Measurements from ENCODE around the gene C10orf105.
A peak's percentile ranks its signal among the peaks of the same experiment; 100 is the strongest.

C10orf105 gene

GRCh38 chr10:71756311-71757191, 37.0 kb upstream of the C10orf105 start:
- Histone ChIP-seq H3K36me3 (ENCODE audit: insufficient read depth, low read length) (peaks cover 74% of the 10 kb centered on the region), H3K9me3 (ENCODE audit: low read length) (no peaks in the 10 kb centered on the region), H3K27me3 (ENCODE audit: control insufficient read depth in 1 of 2, insufficient read depth in 2 of 2, low read length in 2 of 2) (no peaks in the 10 kb centered on the region), H3K27ac (ENCODE audit: low read depth, low read length) (no peak overlapping the region), H3K4me1 (ENCODE audit: insufficient read depth, low read length) (peaks cover 14% of the 10 kb centered on the region), H3K4me3 (ENCODE audit: low read depth in 1 of 2, low read length in 2 of 2) (no peak overlapping the region), H3K9ac (ENCODE audit: low read length) (no peak overlapping the region)

DNA sequence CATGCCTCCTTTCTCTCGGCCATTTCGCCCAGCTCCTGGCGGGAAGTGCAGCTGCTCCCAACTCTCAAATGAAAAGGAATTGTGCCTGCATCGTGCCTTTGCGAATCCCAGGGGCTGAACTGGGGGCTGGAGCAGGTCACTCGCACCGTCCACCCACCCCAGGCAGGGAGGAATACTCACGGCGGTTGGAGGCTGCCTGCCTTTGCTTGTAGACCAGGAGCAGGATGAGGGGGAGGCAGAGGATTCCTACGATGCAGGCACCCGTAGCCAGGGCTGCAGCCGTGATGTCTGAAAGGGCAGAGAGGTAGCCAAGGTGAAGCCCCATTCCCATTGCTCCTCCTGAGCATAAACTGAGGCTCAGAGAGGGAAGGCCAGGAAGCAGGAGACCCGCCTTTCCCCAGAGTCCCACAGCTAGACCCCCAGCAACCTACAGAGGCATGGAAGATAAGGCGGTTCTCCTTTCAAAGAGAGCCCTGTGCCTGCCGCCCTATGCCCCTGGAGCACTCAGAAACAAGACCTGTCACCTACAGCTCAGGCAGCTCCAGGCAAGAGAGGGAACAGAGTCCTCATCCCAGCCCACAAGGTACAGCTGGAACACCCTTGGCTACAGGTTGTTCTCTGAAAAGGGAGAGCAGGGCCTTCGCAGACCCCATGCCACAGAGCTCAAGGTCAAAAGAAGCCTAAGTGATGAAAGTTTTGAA, 35.8 kb upstream of the C10orf105 start:
- peaks cover 74% of the 10 kb centered on the region for H3K36me3 ChIP-seq (ENCODE audit: insufficient read depth, low read length)
- no peaks in the 10 kb centered on the region for H3K9me3 ChIP-seq (ENCODE audit: low read length)
- H3K9ac ChIP-seq (ENCODE audit: low read length): no peak overlapping the region
- H3K27ac ChIP-seq (ENCODE audit: low read depth, low read length): no peak overlapping the region
- no peaks in the 10 kb centered on the region for H3K27me3 ChIP-seq (ENCODE audit: control insufficient read depth in 1 of 2, insufficient read depth in 2 of 2, low read length in 2 of 2)
- H3K4me1 ChIP-seq (ENCODE audit: insufficient read depth, low read length): peaks cover 14% of the 10 kb centered on the region
- H3K4me3 ChIP-seq (ENCODE audit: low read depth in 1 of 2, low read length in 2 of 2): no peak overlapping the region

DNA sequence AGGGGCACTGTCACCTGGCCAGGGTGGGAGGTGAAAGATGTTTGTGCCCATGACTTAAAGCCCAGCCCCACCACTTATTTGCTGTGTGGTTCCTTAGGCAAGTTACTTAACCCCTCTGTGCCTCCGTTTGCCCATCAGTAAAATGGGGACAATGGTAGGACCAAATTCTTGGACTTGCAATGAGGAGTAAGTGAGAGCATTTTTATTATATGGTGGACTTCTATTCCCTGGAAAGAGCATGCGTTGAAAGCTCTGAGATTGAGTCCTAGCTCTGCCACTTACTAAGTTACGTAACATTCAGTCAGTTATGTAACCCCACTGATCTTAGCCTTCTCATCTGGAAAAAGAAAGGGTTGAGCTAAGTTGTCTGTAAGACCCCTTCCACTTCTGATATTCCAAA, 35.0 kb upstream of the C10orf105 start:
- Histone ChIP-seq H3K36me3 (ENCODE audit: insufficient read depth, low read length) (peaks cover 80% of the 10 kb centered on the region), H3K4me1 (ENCODE audit: insufficient read depth, low read length) (peaks cover 18% of the 10 kb centered on the region)

DNA sequence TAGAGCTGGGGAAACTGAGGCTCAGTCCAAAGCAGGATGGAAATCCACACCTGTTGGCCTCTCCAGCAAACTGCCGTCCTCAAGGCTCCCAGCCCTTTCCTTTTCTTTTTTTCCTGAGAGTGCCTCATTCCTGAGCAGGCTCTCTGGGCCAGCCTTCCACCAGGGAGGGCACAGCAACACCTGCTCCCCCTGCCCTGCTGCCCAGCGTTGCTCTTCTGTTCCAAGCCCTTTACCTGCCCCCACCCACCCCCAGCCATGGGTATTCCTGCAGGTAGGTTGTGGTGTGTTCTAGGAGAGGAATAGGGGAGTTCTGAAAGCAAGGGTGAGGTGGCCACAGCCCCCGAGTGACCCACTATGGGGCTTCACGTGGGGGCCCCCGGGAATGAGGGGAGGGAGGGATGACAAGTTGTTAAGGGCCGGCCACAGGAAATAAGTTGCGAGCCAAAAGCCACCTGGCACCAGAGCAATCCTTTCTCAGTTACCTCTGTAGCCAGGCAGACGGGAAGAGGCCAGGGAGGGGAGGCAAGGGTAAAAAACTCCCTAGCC, 34.5 kb upstream of the C10orf105 start:
- no peak overlapping the region for H3K4me3 ChIP-seq (ENCODE audit: low read depth in 1 of 2, low read length in 2 of 2)
- no peak overlapping the region for H3K9ac ChIP-seq (ENCODE audit: low read length)
- peaks cover 23% of the 10 kb centered on the region for H3K4me1 ChIP-seq (ENCODE audit: insufficient read depth, low read length)
- H3K27ac ChIP-seq (ENCODE audit: low read depth, low read length): no peak overlapping the region
- no peaks in the 10 kb centered on the region for H3K27me3 ChIP-seq (ENCODE audit: control insufficient read depth in 1 of 2, insufficient read depth in 2 of 2, low read length in 2 of 2)
- H3K9me3 ChIP-seq (ENCODE audit: low read length): no peaks in the 10 kb centered on the region
- peaks cover 82% of the 10 kb centered on the region for H3K36me3 ChIP-seq (ENCODE audit: insufficient read depth, low read length)

More for the DNA sequence above, 35.0 kb upstream of the C10orf105 start:
- H3K27me3 ChIP-seq (ENCODE audit: control insufficient read depth in 1 of 2, insufficient read depth in 2 of 2, low read length in 2 of 2): no peaks in the 10 kb centered on the region
- no peaks in the 10 kb centered on the region for H3K9me3 ChIP-seq (ENCODE audit: low read length)
- no peak overlapping the region for H3K27ac ChIP-seq (ENCODE audit: low read depth, low read length)
- no peak overlapping the region for H3K4me3 ChIP-seq (ENCODE audit: low read depth in 1 of 2, low read length in 2 of 2)
- H3K9ac ChIP-seq (ENCODE audit: low read length): no peak overlapping the region

- Histone ChIP-seq H3K27me3 (ENCODE audit: control insufficient read depth in 1 of 2, insufficient read depth in 2 of 2, low read length in 2 of 2) (no peaks in the 10 kb centered on the region), H3K9ac (ENCODE audit: low read length) (no peak overlapping the region), H3K36me3 (ENCODE audit: insufficient read depth, low read length) (peaks cover 76% of the 10 kb centered on the region), H3K27ac (ENCODE audit: low read depth, low read length) (no peak overlapping the region), H3K4me3 (ENCODE audit: low read depth in 1 of 2, low read length in 2 of 2) (no peak overlapping the region), H3K4me1 (ENCODE audit: insufficient read depth, low read length) (peaks cover 30% of the 10 kb centered on the region), H3K9me3 (ENCODE audit: low read length) (no peaks in the 10 kb centered on the region)
Observed at GRCh38 chr10:71753091-71753959, 33.7 kb upstream of the C10orf105 start.

DNA sequence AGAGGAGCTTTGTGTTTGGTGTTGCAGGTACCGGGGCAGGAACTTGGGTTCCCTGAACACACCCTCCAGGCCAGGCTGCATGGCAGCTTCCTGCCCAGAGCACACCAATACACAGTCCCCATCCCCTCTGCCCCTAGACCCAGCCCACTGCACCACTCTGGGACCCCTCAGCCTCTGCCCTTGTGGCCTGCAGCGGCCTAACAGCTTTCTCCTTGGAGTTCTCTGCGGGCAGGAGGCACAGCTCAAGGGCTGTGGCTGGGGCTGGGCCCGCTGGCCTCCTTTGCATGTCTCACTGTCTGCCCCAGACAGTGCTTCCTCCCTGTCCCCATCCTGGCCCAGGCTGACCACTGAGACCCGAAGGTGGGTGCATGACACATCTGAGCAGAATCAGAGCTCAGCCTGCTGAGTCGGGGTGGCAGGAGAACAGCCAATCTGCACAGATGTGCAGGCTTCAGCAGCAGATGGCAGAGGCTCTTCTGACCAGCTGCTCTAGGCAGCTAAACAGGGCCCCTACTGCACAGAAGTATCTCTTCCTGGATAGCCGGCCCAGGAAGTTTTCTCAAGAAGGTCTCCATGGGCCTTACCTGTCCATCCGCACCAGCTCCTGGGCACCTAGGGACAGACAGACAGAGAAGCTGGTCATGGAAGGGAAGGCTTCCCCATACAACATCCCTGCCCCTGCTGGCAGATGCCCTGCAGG, 33.0 kb upstream of the C10orf105 start:
- H3K4me1 ChIP-seq (ENCODE audit: insufficient read depth, low read length): peaks cover 38% of the 10 kb centered on the region
- H3K4me3 ChIP-seq (ENCODE audit: low read depth in 1 of 2, low read length in 2 of 2): no peak overlapping the region
- H3K36me3 ChIP-seq (ENCODE audit: insufficient read depth, low read length): peaks cover 68% of the 10 kb centered on the region
- no peak overlapping the region for H3K9ac ChIP-seq (ENCODE audit: low read length)
- no peaks in the 10 kb centered on the region for H3K27me3 ChIP-seq (ENCODE audit: control insufficient read depth in 1 of 2, insufficient read depth in 2 of 2, low read length in 2 of 2)
- H3K9me3 ChIP-seq (ENCODE audit: low read length): no peaks in the 10 kb centered on the region
- H3K27ac ChIP-seq (ENCODE audit: low read depth, low read length): no peak overlapping the region

GRCh38 chr10:71751515-71752224, 32.1 kb upstream of the C10orf105 start:
- Histone ChIP-seq H3K36me3 (ENCODE audit: insufficient read depth, low read length) (peaks cover 62% of the 10 kb centered on the region), H3K9ac (ENCODE audit: low read length) (no peak overlapping the region), H3K27ac (ENCODE audit: low read depth, low read length) (no peak overlapping the region), H3K4me3 (ENCODE audit: low read depth in 1 of 2, low read length in 2 of 2) (no peak overlapping the region), H3K27me3 (ENCODE audit: control insufficient read depth in 1 of 2, insufficient read depth in 2 of 2, low read length in 2 of 2) (no peaks in the 10 kb centered on the region), H3K4me1 (ENCODE audit: insufficient read depth, low read length) (peaks cover 47% of the 10 kb centered on the region), H3K9me3 (ENCODE audit: low read length) (no peaks in the 10 kb centered on the region)

DNA sequence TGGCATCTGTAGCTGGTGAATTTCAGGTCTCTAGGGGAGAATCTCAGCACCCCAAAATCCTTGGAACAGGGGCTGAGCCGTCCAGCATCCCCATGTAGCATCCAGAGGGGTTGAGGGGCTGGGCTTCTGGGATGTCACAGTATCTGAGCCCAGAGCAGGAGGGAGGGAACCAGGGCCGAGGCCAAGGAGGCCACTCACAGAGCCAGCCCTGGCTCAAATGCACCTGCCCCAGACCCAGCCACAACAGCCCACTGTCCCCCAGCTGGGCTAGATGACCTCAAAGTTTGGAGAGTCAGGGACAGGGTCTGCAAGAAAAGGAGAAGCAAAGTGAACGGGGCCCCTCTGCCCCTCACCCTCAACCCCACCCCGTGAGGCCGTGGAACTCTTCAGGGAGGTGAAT, 31.4 kb upstream of the C10orf105 start:
- Histone ChIP-seq H3K9ac (ENCODE audit: low read length) (no peak overlapping the region), H3K27ac (ENCODE audit: low read depth, low read length) (no peak overlapping the region), H3K4me1 (ENCODE audit: insufficient read depth, low read length) (peaks cover 54% of the 10 kb centered on the region), H3K27me3 (ENCODE audit: control insufficient read depth in 1 of 2, insufficient read depth in 2 of 2, low read length in 2 of 2) (no peaks in the 10 kb centered on the region), H3K36me3 (ENCODE audit: insufficient read depth, low read length) (peaks cover 58% of the 10 kb centered on the region), H3K9me3 (ENCODE audit: low read length) (no peaks in the 10 kb centered on the region), H3K4me3 (ENCODE audit: low read depth in 1 of 2, low read length in 2 of 2) (no peak overlapping the region)

GRCh38 chr10:71750124-71750841, 30.7 kb upstream of the C10orf105 start:
- H3K9me3 ChIP-seq (ENCODE audit: low read length): no peaks in the 10 kb centered on the region
- no peak overlapping the region for H3K9ac ChIP-seq (ENCODE audit: low read length)
- no peaks in the 10 kb centered on the region for H3K27me3 ChIP-seq (ENCODE audit: control insufficient read depth in 1 of 2, insufficient read depth in 2 of 2, low read length in 2 of 2)
- H3K4me3 ChIP-seq (ENCODE audit: low read depth in 1 of 2, low read length in 2 of 2): no peak overlapping the region
- no peak overlapping the region for H3K27ac ChIP-seq (ENCODE audit: low read depth, low read length)
- peaks cover 49% of the 10 kb centered on the region for H3K4me1 ChIP-seq (ENCODE audit: insufficient read depth, low read length)
- H3K36me3 ChIP-seq (ENCODE audit: insufficient read depth, low read length): peaks cover 57% of the 10 kb centered on the region

GRCh38 chr10:71749396-71749795, 29.8 kb upstream of the C10orf105 start:
- H3K9me3 ChIP-seq (ENCODE audit: low read length): no peaks in the 10 kb centered on the region
- peaks cover 42% of the 10 kb centered on the region for H3K4me1 ChIP-seq (ENCODE audit: insufficient read depth, low read length)
- no peak overlapping the region for H3K9ac ChIP-seq (ENCODE audit: low read length)
- H3K27me3 ChIP-seq (ENCODE audit: control insufficient read depth in 1 of 2, insufficient read depth in 2 of 2, low read length in 2 of 2): no peaks in the 10 kb centered on the region
- no peak overlapping the region for H3K4me3 ChIP-seq (ENCODE audit: low read depth in 1 of 2, low read length in 2 of 2)
- H3K36me3 ChIP-seq (ENCODE audit: insufficient read depth, low read length): peaks cover 49% of the 10 kb centered on the region
- H3K27ac ChIP-seq (ENCODE audit: low read depth, low read length): peak overlapping the region; percentile 53

Measured in muscle layer of colon (tissue), 2 donors.